Neuronal stem cell (in vitro differentiated cells): ENCODE results near the gene PTPN14.

ENCODE experiments used
- DNase-seq: peaks from one replicate; pipeline ENCODE4 v3.0.0-alpha.2; 2013; ENCODE audit warnings: low spot score
- H2AFZ ChIP-seq: one replicate; pipeline ENCODE4 v1.6.1; 2013; ENCODE audit warnings: mild to moderate bottlenecking, low read length, inconsistent platforms
- H2AK5ac ChIP-seq: 2 replicates; pipeline ENCODE4 v1.6.1; 2013; ENCODE audit warnings: low read depth, mild to moderate bottlenecking, inconsistent platforms, low read length, moderate library complexity, mixed read lengths
- H2BK120ac ChIP-seq: 2 replicates; pipeline ENCODE4 v1.6.1; 2013; ENCODE audit warnings: low read depth, mild to moderate bottlenecking, inconsistent platforms, low read length, moderate library complexity, mixed read lengths
- H2BK12ac ChIP-seq: one replicate; pipeline ENCODE4 v1.6.1; 2013; ENCODE audit warnings: low read length, inconsistent platforms
- H2BK15ac ChIP-seq: 2 replicates; pipeline ENCODE4 v1.6.1; 2013; ENCODE audit warnings: mild to moderate bottlenecking, low read length, inconsistent platforms, mixed read lengths
- H2BK5ac ChIP-seq: one replicate; pipeline ENCODE4 v1.6.1; 2013; ENCODE audit warnings: inconsistent platforms, mild to moderate bottlenecking, low read length, moderate library complexity
- H3K14ac ChIP-seq: one replicate; pipeline ENCODE4 v1.6.1; 2013; ENCODE audit warnings: low read length, inconsistent platforms
- H3K18ac ChIP-seq: 2 replicates; pipeline ENCODE4 v1.6.1; 2013; ENCODE audit warnings: low read length, inconsistent platforms
- H3K23ac ChIP-seq: 2 replicates; pipeline ENCODE4 v1.6.1; 2013; ENCODE audit warnings: low read depth, mild to moderate bottlenecking, mixed read lengths, low read length, inconsistent platforms; ENCODE audit not compliant: poor library complexity
- H3K27ac ChIP-seq: replicated peaks from 3 replicates; pipeline ENCODE4 v1.5.1; 2013; ENCODE audit warnings: low read length, inconsistent platforms
- H3K27me3 ChIP-seq, 3 experiments: 2 replicates each; pipeline ENCODE4 v1.6.1; 2013; ENCODE audit warnings: low read length in 3 of 3, mild to moderate bottlenecking in 2 of 3, inconsistent platforms in 1 of 3, low read depth in 1 of 3, mixed read lengths in 1 of 3, moderate library complexity in 1 of 3; ENCODE audit not compliant: control insufficient read depth in 3 of 3, insufficient read depth in 3 of 3
- H3K36me3 ChIP-seq, 2 donors: replicated peaks in 1 of 2; 2 replicates each; pipeline ENCODE4 v1.6.1; 2013; ENCODE audit warnings: low read length in 2 of 2; ENCODE audit not compliant: control insufficient read depth in 2 of 2, insufficient read depth in 2 of 2
- H3K4ac ChIP-seq: 2 replicates; pipeline ENCODE4 v1.6.1; 2013; ENCODE audit warnings: inconsistent platforms, mild to moderate bottlenecking, low read length, moderate library complexity
- H3K4me1 ChIP-seq, 2 donors: 1 replicate in 1 of 2; 2 replicates in 1 of 2; pipeline ENCODE4 v1.6.1; 2013; ENCODE audit warnings: low read length in 2 of 2, low read depth in 1 of 2; ENCODE audit not compliant: control insufficient read depth in 2 of 2, insufficient read depth in 1 of 2
- H3K4me2 ChIP-seq: one replicate; pipeline ENCODE4 v1.6.1; 2013; ENCODE audit warnings: mild to moderate bottlenecking, low read length, inconsistent platforms; ENCODE audit not compliant: insufficient read depth, poor library complexity, severe bottlenecking
- H3K4me3 ChIP-seq, 2 donors: 2 replicates each; pipeline ENCODE4 v1.5.1; 2013; ENCODE audit warnings: low read length in 2 of 2, mild to moderate bottlenecking in 2 of 2, inconsistent platforms in 1 of 2, moderate library complexity in 1 of 2
- H3K79me1 ChIP-seq: one replicate; pipeline ENCODE4 v1.6.1; 2013; ENCODE audit warnings: low read depth, mild to moderate bottlenecking, inconsistent platforms, low read length, moderate library complexity
- H3K9ac ChIP-seq: one replicate; pipeline ENCODE4 v1.6.1; 2013; ENCODE audit warnings: mild to moderate bottlenecking, low read depth, low read length, inconsistent platforms; ENCODE audit not compliant: poor library complexity
- H3K9me3 ChIP-seq, 2 donors: replicated peaks in 1 of 2; 2 replicates each; pipeline versions ENCODE3 to v1.6.1; 2013; ENCODE audit warnings: low read length in 2 of 2, mild to moderate bottlenecking in 2 of 2, inconsistent platforms in 1 of 2, low read depth in 1 of 2, mixed read lengths in 1 of 2, moderate library complexity in 1 of 2; ENCODE audit not compliant: control insufficient read depth in 2 of 2, insufficient read depth in 1 of 2
- H4K8ac ChIP-seq: one replicate; pipeline ENCODE4 v1.6.1; 2013; ENCODE audit warnings: low read depth, mild to moderate bottlenecking, inconsistent platforms, low read length, moderate library complexity
- H4K91ac ChIP-seq: one replicate; pipeline ENCODE4 v1.6.1; 2013; ENCODE audit warnings: low read length, low read depth, mild to moderate bottlenecking, inconsistent platforms; ENCODE audit not compliant: poor library complexity
- WGBS, 2 donors: extraction: QIAGEN DNeasy Blood & Tissue Kit; methylation state at CpG; one replicate each; pipeline ENCODE4 v1.1.7; 2013; ENCODE audit warnings: missing lambda C conversion rate in 2 of 2, mixed read lengths in 1 of 2; ENCODE audit not compliant: insufficient read length in 2 of 2, insufficient replicate concordance in 1 of 2; ENCODE audit errors: extremely low coverage in 2 of 2; 5-methylcytosine and 5-hydroxymethylcytosine counted together

PTPN14 gene

DNA sequence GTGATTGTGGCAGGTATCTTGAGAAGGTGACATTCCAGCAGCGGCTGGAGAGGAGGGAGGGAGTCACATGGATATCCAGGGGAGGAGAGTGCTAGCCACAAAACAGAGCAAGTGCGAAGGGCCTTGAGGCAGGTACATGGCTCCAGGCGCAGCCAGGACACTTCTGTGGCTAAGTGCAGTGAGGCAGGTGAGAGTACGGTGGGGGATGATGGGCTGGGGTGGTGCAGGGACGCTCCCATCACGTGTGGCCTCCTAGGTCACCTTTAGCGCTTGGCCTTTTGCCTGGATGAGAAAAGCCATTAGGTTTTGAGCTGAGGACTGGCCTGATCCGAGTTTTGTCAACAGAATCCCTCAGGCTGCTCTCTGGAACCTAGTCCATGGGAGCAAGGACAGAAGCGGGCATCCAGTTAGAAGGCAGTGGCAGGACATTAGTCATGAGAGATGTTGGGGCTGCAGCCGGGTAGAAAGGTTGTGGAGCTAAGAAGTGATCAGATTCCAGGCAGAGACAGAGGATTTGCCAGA, 238.8 kb downstream of the PTPN14 start:
- no peak overlapping the region for H3K9ac ChIP-seq
- H4K91ac ChIP-seq, result no peak overlapping the region
- no peak overlapping the region for H3K23ac ChIP-seq
- no peak overlapping the region for H2AK5ac ChIP-seq
- H2BK5ac ChIP-seq, result no peak overlapping the region
- H3K4me1 ChIP-seq, result peaks cover 10 to 13% of the 10 kb centered on the region in 2 donors
- peak overlapping the region; percentile 65 for H3K18ac ChIP-seq
- H2AFZ ChIP-seq, result no peak overlapping the region
- H3K27me3 ChIP-seq, result no peaks in the 10 kb centered on the region
- no peak overlapping the region for H3K4ac ChIP-seq
- H3K4me3 ChIP-seq, result no peak overlapping the region
- H2BK12ac ChIP-seq, result peak overlapping the region; percentile 33
- peaks cover 0 to 9% of the 10 kb centered on the region in 2 donors for H3K36me3 ChIP-seq
- peaks cover 0 to 2% of the 10 kb centered on the region in 2 donors for H3K9me3 ChIP-seq
- H3K27ac ChIP-seq, result no peak overlapping the region
- H3K14ac ChIP-seq, result no peak overlapping the region
- peak overlapping the region; percentile 71 for H2BK15ac ChIP-seq
- WGBS, 2 donors, result no CpG with 5 or more reads among the region's 10 CpGs
- H2BK120ac ChIP-seq, result no peak overlapping the region
- no peak for DNase-seq
- H3K79me1 ChIP-seq, result no peaks in the 10 kb centered on the region
- no peak overlapping the region for H3K4me2 ChIP-seq
- no peak overlapping the region for H4K8ac ChIP-seq

DNA sequence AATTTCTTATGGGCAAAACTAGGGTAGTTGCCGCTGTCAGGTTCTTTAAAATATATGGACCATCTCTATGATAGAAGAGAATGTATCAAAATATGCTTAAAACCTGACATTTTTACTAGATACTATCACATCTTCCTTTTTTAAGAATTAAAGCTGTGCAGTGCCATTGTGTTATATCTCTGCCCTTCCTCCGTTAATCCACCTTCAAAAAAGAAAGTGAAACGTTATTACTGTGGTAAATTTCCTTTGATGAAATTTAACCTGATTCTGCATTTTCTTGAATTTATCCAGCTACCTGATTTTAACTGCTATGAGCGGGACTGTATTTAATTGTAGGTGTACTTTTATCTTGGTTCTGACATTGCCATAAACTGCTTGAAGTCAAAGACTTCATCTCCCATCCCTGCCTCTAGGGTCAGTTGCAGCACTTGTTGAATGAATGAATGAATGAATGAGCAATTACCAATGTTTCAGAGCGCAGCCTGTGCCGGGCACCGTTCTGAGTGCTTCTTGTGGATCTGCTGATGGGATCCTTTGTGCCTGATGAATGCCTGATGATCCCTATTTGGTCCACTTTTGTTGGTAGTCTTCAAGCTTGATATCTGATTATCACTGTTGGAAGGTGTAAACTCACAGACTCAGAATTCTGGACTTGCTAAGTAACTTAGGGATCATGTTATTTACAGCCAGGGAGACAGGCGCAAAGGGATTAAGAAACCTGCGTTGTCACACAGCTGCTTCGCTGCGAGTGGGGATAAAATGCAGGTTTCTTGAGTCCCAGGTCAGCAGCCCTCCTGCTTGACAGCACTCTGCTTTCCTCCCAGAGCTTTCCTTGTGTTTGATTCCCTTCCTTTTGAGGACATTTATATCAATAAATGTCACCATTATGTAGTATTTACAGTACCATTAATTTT, 240.4 kb downstream of the PTPN14 start:
- Histone ChIP-seq H3K9ac (no peak overlapping the region), H2BK5ac (no peak overlapping the region), H3K79me1 (no peaks in the 10 kb centered on the region), H2BK15ac (no peak overlapping the region), H3K4ac (no peak overlapping the region), H3K4me3 (no peak overlapping the region), H4K91ac (no peak overlapping the region), H3K14ac (no peak overlapping the region), H3K23ac (no peak overlapping the region), H3K4me1 (peaks cover 10 to 13% of the 10 kb centered on the region in 2 donors), H3K36me3 (peaks cover 0 to 9% of the 10 kb centered on the region in 2 donors), H3K18ac (no peak overlapping the region), H3K27me3 (no peaks in the 10 kb centered on the region), H2AK5ac (no peak overlapping the region), H4K8ac (no peak overlapping the region), H3K9me3 (peaks cover 0 to 2% of the 10 kb centered on the region in 2 donors), H2BK120ac (no peak overlapping the region), H2BK12ac (no peak overlapping the region), H3K4me2 (no peak overlapping the region), H3K27ac (no peak overlapping the region), H2AFZ (no peak overlapping the region)
- no peak for DNase-seq
- no CpG with 5 or more reads among the region's 11 CpGs for WGBS, 2 donors

- Histone ChIP-seq H4K8ac (no peak overlapping the region), H3K27me3 (no peaks in the 10 kb centered on the region), H2AK5ac (no peak overlapping the region), H3K4me3 (no peak overlapping the region), H3K14ac (no peak overlapping the region), H3K4me1 (peaks cover 10 to 12% of the 10 kb centered on the region in 2 donors), H3K27ac (no peak overlapping the region), H2BK12ac (no peak overlapping the region), H2BK120ac (no peak overlapping the region), H3K4me2 (no peak overlapping the region), H3K9ac (no peak overlapping the region), H4K91ac (no peak overlapping the region), H3K9me3 (no peaks in the 10 kb centered on the region), H2BK5ac (no peak overlapping the region), H3K23ac (no peak overlapping the region), H3K18ac (no peak overlapping the region), H3K79me1 (no peaks in the 10 kb centered on the region), H3K4ac (no peak overlapping the region), H3K36me3 (no peaks in the 10 kb centered on the region), H2BK15ac (no peak overlapping the region), H2AFZ (no peak overlapping the region)
- no CpG with 5 or more reads among the region's 3 CpGs for WGBS, 2 donors
- no peak for DNase-seq
These were observed 241.4 kb downstream of the PTPN14 start for GRCh38 chr1:214310010-214310409.

DNA sequence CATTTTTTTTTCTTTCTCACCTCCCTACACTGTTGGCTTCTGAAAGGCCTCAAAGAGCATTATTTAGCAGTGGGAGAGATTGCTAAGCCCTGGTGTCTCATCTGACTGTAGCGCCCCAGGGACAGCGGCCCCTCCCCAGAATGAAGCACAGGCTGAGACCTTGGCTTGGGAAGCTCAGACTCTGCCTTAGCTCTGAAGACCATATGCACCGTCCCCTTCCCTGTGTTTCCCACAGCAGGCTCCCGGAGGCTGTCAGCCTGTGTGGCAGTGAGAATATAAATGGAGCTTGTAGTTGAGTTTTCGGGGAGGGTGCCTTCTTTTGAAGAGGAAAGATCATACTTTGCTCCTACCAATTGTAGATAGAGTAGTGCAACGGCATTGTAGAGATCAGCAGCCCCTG, 245.1 kb downstream of the PTPN14 start:
- Histone ChIP-seq H2AFZ (no peak overlapping the region), H3K9ac (no peak overlapping the region), H4K8ac (no peak overlapping the region), H2BK5ac (no peak overlapping the region), H3K36me3 (no peaks in the 10 kb centered on the region), H2BK120ac (no peak overlapping the region), H4K91ac (no peak overlapping the region), H3K4me1 (peaks cover 0 to 4% of the 10 kb centered on the region in 2 donors), H2BK12ac (no peak overlapping the region), H3K9me3 (no peaks in the 10 kb centered on the region), H3K23ac (no peak overlapping the region), H3K18ac (no peak overlapping the region), H3K27me3 (no peaks in the 10 kb centered on the region), H3K4ac (no peak overlapping the region), H2AK5ac (no peak overlapping the region), H3K27ac (no peak overlapping the region), H2BK15ac (no peak overlapping the region), H3K79me1 (no peaks in the 10 kb centered on the region), H3K4me3 (no peak overlapping the region), H3K4me2 (no peak overlapping the region), H3K14ac (no peak overlapping the region)
- DNase-seq, result no peak
- WGBS, 2 donors, result no CpG with 5 or more reads among the region's 6 CpGs
